Measurements from ENCODE around the gene NHLRC2. TPM values are rescaled to one million over a fixed set of nuclear protein-coding genes. Genes with fewer than 3 reads are reported as not detected.

The NHLRC2 gene
- total RNA-seq, 1 donor from 2014 or later, result 39.9 TPM

- H3K27me3 Mint-ChIP-seq (ENCODE audit: low read depth), result no peaks in the 10 kb centered on the region
- H3K4me1 Mint-ChIP-seq, result peaks cover 13% of the 10 kb centered on the region
- no peak overlapping the region for H3K4me3 Mint-ChIP-seq
- no peak for TF ChIP-seq CTCF (IDR thresholded peaks at IDR 0.05; ENCODE audit: unreplicated experiment)
- no peak overlapping the region for H3K27ac Mint-ChIP-seq
- DNase-seq (ENCODE audit: low spot score in 2 of 2, unreplicated experiment in 2 of 2), result no peak
- no peaks in the 10 kb centered on the region for H3K36me3 Mint-ChIP-seq
- H3K9me3 Mint-ChIP-seq, result no peaks in the 10 kb centered on the region
Observed at GRCh38 chr10:113930482-113931057, 76.1 kb downstream of the NHLRC2 start.

GRCh38 chr10:113932854-113933253, 78.4 kb downstream of the NHLRC2 start:
- Mint-ChIP-seq H3K9me3 (no peaks in the 10 kb centered on the region), H3K4me1 (peaks cover 13% of the 10 kb centered on the region), H3K4me3 (no peak overlapping the region), H3K27me3 (ENCODE audit: low read depth) (no peaks in the 10 kb centered on the region), H3K27ac (no peak overlapping the region), H3K36me3 (no peaks in the 10 kb centered on the region)
- DNase-seq (ENCODE audit: low spot score in 2 of 2, unreplicated experiment in 2 of 2), result no peak
- TF ChIP-seq CTCF (IDR thresholded peaks at IDR 0.05; ENCODE audit: unreplicated experiment), result no peak

GRCh38 chr10:113933894-113934532, 79.6 kb downstream of the NHLRC2 start:
- Mint-ChIP-seq H3K9me3 (no peaks in the 10 kb centered on the region), H3K4me3 (no peak overlapping the region), H3K36me3 (no peaks in the 10 kb centered on the region), H3K27ac (no peak overlapping the region), H3K4me1 (peaks cover 13% of the 10 kb centered on the region), H3K27me3 (ENCODE audit: low read depth) (peaks cover 3% of the 10 kb centered on the region)
- no peak for DNase-seq (ENCODE audit: low spot score in 2 of 2, unreplicated experiment in 2 of 2)
- TF ChIP-seq CTCF (IDR thresholded peaks at IDR 0.05; ENCODE audit: unreplicated experiment), result no peak

GRCh38 chr10:113937258-113937657, 82.8 kb downstream of the NHLRC2 start:
- Mint-ChIP-seq H3K4me3 (no peak overlapping the region), H3K4me1 (peaks cover 4% of the 10 kb centered on the region), H3K27ac (no peak overlapping the region), H3K27me3 (ENCODE audit: low read depth) (peaks cover 12% of the 10 kb centered on the region), H3K9me3 (no peaks in the 10 kb centered on the region), H3K36me3 (no peaks in the 10 kb centered on the region)
- TF ChIP-seq CTCF (IDR thresholded peaks at IDR 0.05; ENCODE audit: unreplicated experiment), result no peak
- DNase-seq (ENCODE audit: low spot score in 2 of 2, unreplicated experiment in 2 of 2), result no peak

- no peaks in the 10 kb centered on the region for H3K36me3 Mint-ChIP-seq
- no peak for DNase-seq (ENCODE audit: low spot score in 2 of 2, unreplicated experiment in 2 of 2)
- H3K4me1 Mint-ChIP-seq, result peaks cover 4% of the 10 kb centered on the region
Observed at GRCh38 chr10:113937756-113938155, 83.3 kb downstream of the NHLRC2 start.

More at GRCh38 chr10:113937756-113938155, 83.3 kb downstream of the NHLRC2 start:
- no peak overlapping the region for H3K27ac Mint-ChIP-seq
- no peak overlapping the region for H3K4me3 Mint-ChIP-seq
- H3K27me3 Mint-ChIP-seq (ENCODE audit: low read depth), result peaks cover 12% of the 10 kb centered on the region
- no peak for TF ChIP-seq CTCF (IDR thresholded peaks at IDR 0.05; ENCODE audit: unreplicated experiment)
- no peaks in the 10 kb centered on the region for H3K9me3 Mint-ChIP-seq

Data from mesothelial cell of epicardium (in vitro differentiated cells).